Astrocyte (in vitro differentiated cells and primary cell): ENCODE results near the gene AHSP. TPM values are rescaled to one million over a fixed set of nuclear protein-coding genes. Genes with fewer than 3 reads are reported as not detected.

Experiments used
- DNase-seq: peaks from one replicate; pipeline ENCODE4 v3.0.0-alpha.2; 2010; ENCODE audit warnings: low read depth
- FAIRE-seq: peaks from 2 replicates; lab custom pipeline; 2011; peaks lifted over from hg19 to GRCh38; lab: Jason Lieb, UNC
- H2AFZ ChIP-seq: 2 replicates; pipeline ENCODE4 v1.6.0; 2012; ENCODE audit warnings: low read depth, low read length, inconsistent platforms
- H3K27ac ChIP-seq: 2 replicates; pipeline ENCODE4 v1.5.1; 2011; ENCODE audit warnings: low read depth, low read length, inconsistent platforms
- H3K27me3 ChIP-seq: 2 replicates; pipeline ENCODE4 v1.6.0; 2011; ENCODE audit warnings: low read length, inconsistent platforms; ENCODE audit not compliant: insufficient read depth
- H3K36me3 ChIP-seq: 2 replicates; pipeline ENCODE4 v1.5.1; 2011; ENCODE audit warnings: low read length, inconsistent platforms; ENCODE audit not compliant: insufficient read depth
- H3K4me1 ChIP-seq: 2 replicates; pipeline ENCODE4 v1.5.1; 2011; ENCODE audit warnings: low read length, inconsistent platforms; ENCODE audit not compliant: insufficient read depth
- H3K4me2 ChIP-seq: 2 replicates; pipeline ENCODE4 v1.6.0; 2012; ENCODE audit warnings: low read length, inconsistent platforms
- H3K4me3 ChIP-seq: 2 replicates; pipeline ENCODE4 v1.5.1; 2011; ENCODE audit warnings: low read depth, mild to moderate bottlenecking, low read length, inconsistent platforms; ENCODE audit not compliant: insufficient read depth
- H3K79me2 ChIP-seq: 2 replicates; pipeline ENCODE4 v1.6.0; 2012; ENCODE audit warnings: mild to moderate bottlenecking, low read length, inconsistent platforms; ENCODE audit not compliant: insufficient read depth
- H3K9ac ChIP-seq: 2 replicates; pipeline ENCODE4 v1.6.0; 2012; ENCODE audit warnings: mild to moderate bottlenecking, low read length, inconsistent platforms
- H3K9me3 ChIP-seq: 2 replicates; pipeline ENCODE4 v1.5.1; 2012; ENCODE audit warnings: low read depth, mild to moderate bottlenecking, low read length, inconsistent platforms; ENCODE audit not compliant: insufficient read depth
- H4K20me1 ChIP-seq: 2 replicates; pipeline ENCODE4 v1.6.0; 2012; ENCODE audit warnings: low read length, inconsistent platforms; ENCODE audit not compliant: insufficient read depth
- H3K27ac Mint-ChIP-seq: one replicate; pipeline ENCODE4 v1.8.0; 2021; ENCODE audit warnings: mild to moderate bottlenecking, mixed read lengths; ENCODE audit not compliant: unreplicated experiment
- H3K27me3 Mint-ChIP-seq: one replicate; pipeline ENCODE4 v1.8.0; 2021; ENCODE audit warnings: low read depth, mixed read lengths; ENCODE audit not compliant: unreplicated experiment
- H3K36me3 Mint-ChIP-seq: one replicate; pipeline ENCODE4 v1.8.0; 2021; ENCODE audit warnings: low read depth, mixed read lengths; ENCODE audit not compliant: unreplicated experiment
- H3K4me1 Mint-ChIP-seq: one replicate; pipeline ENCODE4 v1.8.0; 2021; ENCODE audit warnings: low read depth, mixed read lengths; ENCODE audit not compliant: unreplicated experiment
- H3K4me3 Mint-ChIP-seq: one replicate; pipeline ENCODE4 v1.8.0; 2021; ENCODE audit warnings: mild to moderate bottlenecking, moderate library complexity, mixed read lengths; ENCODE audit not compliant: unreplicated experiment
- H3K9me3 Mint-ChIP-seq: one replicate; pipeline ENCODE4 v1.8.0; 2021; ENCODE audit warnings: mild to moderate bottlenecking, mixed read lengths; ENCODE audit not compliant: unreplicated experiment
- CTCF ChIP-seq: IDR thresholded peaks from 2 replicates; pipeline ENCODE4 v1.5.1; 2011; ENCODE audit warnings: low read depth, mild to moderate bottlenecking, inconsistent platforms, low read length, moderate library complexity; ENCODE audit not compliant: insufficient read depth
- EZH2 ChIP-seq: IDR thresholded peaks from 2 replicates; pipeline ENCODE4 v1.6.1; 2012; ENCODE audit warnings: mild to moderate bottlenecking, low read length, inconsistent platforms; ENCODE audit not compliant: insufficient read depth
- total RNA-seq: library from RNA; stranded (reverse); gene quantifications from 2 replicates; pipeline ENCODE4 v1.2.1, GENCODE V29; 2021

AHSP gene
- total RNA-seq, 1 donor from 2014 or later = not detected

GRCh38 chr16:31484491-31485171, 43.1 kb upstream of the AHSP start:
- H3K27me3 Mint-ChIP-seq = peaks cover 32% of the 10 kb centered on the region
- peaks cover 18% of the 10 kb centered on the region for H3K27me3 ChIP-seq

GRCh38 chr16:31485571-31485970, 42.1 kb upstream of the AHSP start:
- no peak overlapping the region for H3K4me3 ChIP-seq
- no peak overlapping the region for H2AFZ ChIP-seq
- Mint-ChIP-seq H3K27ac (no peak overlapping the region), H3K9me3 (peaks cover 2% of the 10 kb centered on the region), H3K27me3 (peaks cover 33% of the 10 kb centered on the region), H3K4me1 (peaks cover 3% of the 10 kb centered on the region), H3K36me3 (peaks cover 8% of the 10 kb centered on the region), H3K4me3 (no peak overlapping the region)
- no peak overlapping the region for H3K4me2 ChIP-seq
- DNase-seq (no peak), FAIRE-seq (no peak)
- peaks cover 18% of the 10 kb centered on the region for H3K27me3 ChIP-seq
- peaks cover 21% of the 10 kb centered on the region for H3K4me1 ChIP-seq
- no peak overlapping the region for H3K9ac ChIP-seq
- H4K20me1 ChIP-seq = peaks cover 7% of the 10 kb centered on the region
- no peaks in the 10 kb centered on the region for H3K36me3 ChIP-seq
- no peaks in the 10 kb centered on the region for H3K9me3 ChIP-seq
- no peak for TF ChIP-seq EZH2
- TF ChIP-seq CTCF = no peak
- H3K79me2 ChIP-seq = no peaks in the 10 kb centered on the region
- H3K27ac ChIP-seq = no peak overlapping the region

More at GRCh38 chr16:31484491-31485171, 43.1 kb upstream of the AHSP start:
- peaks cover 14% of the 10 kb centered on the region for H4K20me1 ChIP-seq
- H3K4me3 ChIP-seq = no peak overlapping the region
- no peaks in the 10 kb centered on the region for H3K79me2 ChIP-seq
- no peak overlapping the region for H3K4me2 ChIP-seq
- no peak overlapping the region for H3K4me3 Mint-ChIP-seq
- H2AFZ ChIP-seq = no peak overlapping the region
- peaks cover 4% of the 10 kb centered on the region for H3K36me3 Mint-ChIP-seq
- H3K4me1 Mint-ChIP-seq = peaks cover 3% of the 10 kb centered on the region
- H3K36me3 ChIP-seq = no peaks in the 10 kb centered on the region
- no peaks in the 10 kb centered on the region for H3K9me3 ChIP-seq
- peak; percentile 18 for DNase-seq
- H3K27ac ChIP-seq = no peak overlapping the region
- FAIRE-seq = no peak
- H3K4me1 ChIP-seq = peaks cover 23% of the 10 kb centered on the region
- TF ChIP-seq EZH2 (no peak), CTCF (no peak)
- no peak overlapping the region for H3K9ac ChIP-seq
- peaks cover 2% of the 10 kb centered on the region for H3K9me3 Mint-ChIP-seq
- H3K27ac Mint-ChIP-seq = peak overlapping the region; percentile 66

GRCh38 chr16:31486045-31486444, 41.7 kb upstream of the AHSP start:
- no peaks in the 10 kb centered on the region for H3K79me2 ChIP-seq
- Mint-ChIP-seq H3K36me3 (peaks cover 10% of the 10 kb centered on the region), H3K9me3 (peaks cover 2% of the 10 kb centered on the region), H3K4me1 (no peaks in the 10 kb centered on the region), H3K27ac (no peak overlapping the region), H3K4me3 (no peak overlapping the region), H3K27me3 (peaks cover 37% of the 10 kb centered on the region)
- no peak overlapping the region for H3K9ac ChIP-seq
- FAIRE-seq = no peak
- no peak for DNase-seq
- TF ChIP-seq EZH2 (no peak), CTCF (no peak)
- no peak overlapping the region for H2AFZ ChIP-seq
- no peaks in the 10 kb centered on the region for H3K9me3 ChIP-seq
- H4K20me1 ChIP-seq = peaks cover 2% of the 10 kb centered on the region
- no peaks in the 10 kb centered on the region for H3K36me3 ChIP-seq
- no peak overlapping the region for H3K27ac ChIP-seq
- H3K4me2 ChIP-seq = no peak overlapping the region
- H3K4me3 ChIP-seq = no peak overlapping the region
- peaks cover 21% of the 10 kb centered on the region for H3K4me1 ChIP-seq
- peaks cover 18% of the 10 kb centered on the region for H3K27me3 ChIP-seq
